HG02763 (cell line): ENCODE results near the gene ADAM12.

Source experiments
- ATAC-seq: cut with Tn5 transposase; IDR thresholded peaks from one replicate; pipeline ENCODE4 v1.9.1; 2021; ENCODE audit warnings: mild to moderate bottlenecking, moderate library complexity; ENCODE audit not compliant: unreplicated experiment

Gene ADAM12

GRCh38 chr10:126155528-126155927 lies 232.7 kb downstream of the ADAM12 start:
- ATAC-seq = no peak

- no peak for ATAC-seq
Measured at GRCh38 chr10:126153711-126154628, 234.3 kb downstream of the ADAM12 start.

DNA sequence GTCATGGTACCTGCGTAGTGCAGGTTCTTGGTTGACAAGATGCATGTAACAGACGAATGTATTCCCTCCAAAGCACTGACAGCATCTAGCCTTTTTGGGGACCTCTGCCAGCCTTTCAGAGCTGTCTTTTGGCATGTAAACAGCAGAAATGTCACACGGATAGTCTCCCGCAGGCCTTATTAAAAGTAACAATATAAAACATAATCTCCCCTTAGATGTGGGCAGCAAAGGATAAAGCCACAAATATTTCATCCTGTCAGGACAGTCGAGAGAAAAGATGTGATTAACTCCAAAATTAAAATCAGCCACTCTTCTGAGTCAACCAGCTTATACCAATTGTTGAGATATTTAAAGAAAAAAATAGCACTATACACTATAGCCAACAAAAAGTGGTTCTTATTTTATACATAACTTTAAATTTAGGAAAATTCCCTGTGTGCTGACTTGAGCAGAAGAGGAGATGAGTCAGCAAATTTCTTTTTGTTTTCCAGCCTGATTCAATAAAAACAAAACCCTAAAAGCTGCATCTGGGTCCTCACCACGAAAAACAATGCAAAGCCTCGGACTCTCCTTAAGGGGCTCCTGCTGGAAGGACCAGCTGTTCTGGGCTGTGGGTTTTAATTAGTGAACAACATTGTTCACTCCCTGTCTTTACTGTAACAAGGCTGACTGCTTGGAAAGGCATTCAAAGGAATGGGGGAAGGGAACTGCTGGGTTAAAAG lies 240.2 kb downstream of the ADAM12 start:
- no peak for ATAC-seq

GRCh38 chr10:126146771-126147170 lies 241.5 kb downstream of the ADAM12 start:
- ATAC-seq = no peak

GRCh38 chr10:126143117-126143516 lies 245.2 kb downstream of the ADAM12 start:
- no peak for ATAC-seq

GRCh38 chr10:126140746-126141273 lies 247.5 kb downstream of the ADAM12 start:
- no peak for ATAC-seq

DNA sequence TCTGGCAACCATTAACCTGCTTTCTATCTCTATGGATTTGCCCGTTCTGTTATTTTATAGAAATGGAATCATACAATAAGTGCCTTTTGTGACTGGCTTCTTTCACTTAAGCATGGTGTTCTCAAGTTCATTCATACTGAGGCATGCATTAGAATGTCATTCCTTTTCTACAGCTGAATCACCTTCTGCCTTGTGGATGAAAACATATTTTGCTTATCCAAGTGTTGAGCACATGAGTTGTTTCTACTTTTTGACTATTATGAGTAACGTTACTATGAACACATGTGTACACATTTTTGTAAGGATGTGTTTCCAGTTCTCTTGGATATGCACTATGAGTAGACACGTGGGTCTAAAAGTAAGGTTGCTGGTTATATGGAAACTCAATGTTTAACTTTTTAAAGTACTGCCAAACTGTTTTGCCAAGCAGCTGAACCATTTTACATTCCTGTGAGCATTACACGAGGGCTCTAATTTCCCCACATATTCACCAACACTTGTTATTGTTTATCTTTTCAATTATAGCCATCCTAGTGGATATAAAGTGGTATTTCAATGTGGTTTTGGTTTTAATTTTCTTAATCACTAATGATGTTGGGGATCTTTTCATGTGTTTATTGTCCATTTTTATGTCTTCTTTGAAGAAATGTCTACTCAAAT lies 250.6 kb downstream of the ADAM12 start:
- no peak for ATAC-seq

- no peak for ATAC-seq
Measured at GRCh38 chr10:126135941-126136595, 252.2 kb downstream of the ADAM12 start.

- ATAC-seq = no peak
Measured at GRCh38 chr10:126135177-126135576, 253.1 kb downstream of the ADAM12 start.

DNA sequence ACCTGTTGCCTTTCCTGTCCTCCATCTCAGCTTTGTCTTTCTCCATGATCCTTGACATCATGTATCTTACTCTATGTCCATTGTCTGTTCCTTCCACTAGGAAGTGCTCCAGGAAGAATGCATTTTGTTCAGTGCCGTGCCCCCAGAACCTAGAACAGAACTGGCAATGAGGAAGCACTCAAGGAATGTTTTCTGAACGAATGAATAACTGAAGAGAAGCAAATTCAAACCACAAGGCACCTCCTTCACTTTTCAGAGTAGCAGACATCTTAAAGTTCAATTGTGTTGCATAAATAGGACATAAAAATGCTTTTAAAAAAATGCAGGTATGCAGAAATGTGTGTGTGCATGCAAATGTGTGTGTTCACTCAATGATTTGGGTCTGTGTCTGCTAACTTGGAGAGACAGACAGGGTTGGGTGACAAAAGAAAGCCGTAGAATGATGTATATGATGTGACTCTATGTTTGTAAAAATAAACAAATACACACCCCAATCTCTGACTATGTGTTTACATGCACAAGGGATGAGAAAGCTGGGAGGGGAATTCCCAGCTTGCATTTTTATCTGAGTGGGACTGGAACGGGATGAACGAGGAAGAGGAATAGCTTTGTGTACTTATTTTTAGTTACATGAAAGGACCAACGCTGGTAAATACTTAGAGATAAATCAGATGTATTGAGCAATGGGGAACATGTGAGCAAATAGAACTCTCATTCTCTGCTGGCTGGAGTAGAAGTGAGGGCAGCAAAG lies 254.2 kb downstream of the ADAM12 start:
- ATAC-seq = no peak

- no peak for ATAC-seq
Measured at GRCh38 chr10:126133082-126133620, 255.1 kb downstream of the ADAM12 start.

DNA sequence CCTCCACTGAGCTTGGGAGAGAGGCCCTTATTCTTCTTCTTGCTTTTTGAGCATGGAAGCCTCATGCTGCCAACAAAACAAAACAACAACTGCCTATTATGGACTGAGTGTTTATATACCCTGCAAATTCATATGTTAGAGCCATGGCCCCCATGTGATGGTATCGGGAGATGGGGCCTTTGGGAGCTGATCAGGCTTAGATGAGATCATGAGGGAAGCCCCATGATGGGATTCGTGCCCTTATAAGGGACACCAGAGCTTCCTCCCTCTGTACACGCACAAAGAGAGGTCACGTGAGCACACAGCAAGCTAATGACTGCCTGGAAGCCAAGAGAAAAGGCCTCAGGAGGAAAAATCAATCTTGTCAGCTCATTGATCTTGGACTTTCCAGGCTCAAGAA lies 256.9 kb downstream of the ADAM12 start:
- no peak for ATAC-seq

DNA sequence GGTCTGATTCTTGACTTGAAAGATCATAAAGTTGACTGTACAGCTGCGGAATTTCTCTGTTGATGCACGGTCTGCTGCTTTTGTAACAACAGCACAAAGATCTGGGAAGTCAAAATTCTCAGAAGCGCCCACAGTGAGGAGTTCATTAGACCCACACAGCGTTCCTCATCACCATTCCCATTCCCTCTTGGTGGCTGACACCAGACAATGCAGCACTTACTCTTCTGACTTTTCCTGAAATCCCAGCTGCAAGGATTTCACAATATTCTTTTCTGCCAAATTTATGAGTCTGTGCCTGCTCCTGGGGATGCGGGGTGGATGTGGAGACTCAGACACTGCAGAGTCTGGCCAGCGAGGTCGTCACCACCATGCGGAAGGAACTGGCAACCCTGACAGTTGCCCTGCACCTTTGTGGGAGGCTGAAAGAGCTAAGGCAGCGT lies 258.0 kb downstream of the ADAM12 start:
- no peak for ATAC-seq

- no peak for ATAC-seq
Measured at GRCh38 chr10:126129026-126129425, 259.3 kb downstream of the ADAM12 start.

DNA sequence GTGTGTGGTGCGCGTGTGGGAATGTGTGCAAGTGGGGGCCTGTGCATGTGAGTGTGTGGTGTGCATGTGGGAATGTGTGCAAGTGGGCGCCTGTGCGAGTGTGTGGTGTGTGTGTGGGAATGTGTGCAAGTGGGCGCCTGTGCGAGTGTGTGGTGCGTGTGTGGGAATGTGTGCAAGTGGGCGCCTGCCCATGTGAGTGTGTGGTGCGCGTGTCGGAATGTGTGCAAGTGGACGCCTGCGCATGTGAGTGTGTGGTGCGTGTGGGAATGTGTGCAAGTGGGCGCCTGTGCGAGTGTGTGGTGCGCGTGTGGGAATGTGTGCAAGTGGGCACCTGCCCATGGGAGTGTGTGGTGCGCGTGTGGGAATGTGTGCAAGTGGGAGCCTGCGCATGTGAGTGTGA lies 259.7 kb downstream of the ADAM12 start:
- ATAC-seq = no peak

DNA sequence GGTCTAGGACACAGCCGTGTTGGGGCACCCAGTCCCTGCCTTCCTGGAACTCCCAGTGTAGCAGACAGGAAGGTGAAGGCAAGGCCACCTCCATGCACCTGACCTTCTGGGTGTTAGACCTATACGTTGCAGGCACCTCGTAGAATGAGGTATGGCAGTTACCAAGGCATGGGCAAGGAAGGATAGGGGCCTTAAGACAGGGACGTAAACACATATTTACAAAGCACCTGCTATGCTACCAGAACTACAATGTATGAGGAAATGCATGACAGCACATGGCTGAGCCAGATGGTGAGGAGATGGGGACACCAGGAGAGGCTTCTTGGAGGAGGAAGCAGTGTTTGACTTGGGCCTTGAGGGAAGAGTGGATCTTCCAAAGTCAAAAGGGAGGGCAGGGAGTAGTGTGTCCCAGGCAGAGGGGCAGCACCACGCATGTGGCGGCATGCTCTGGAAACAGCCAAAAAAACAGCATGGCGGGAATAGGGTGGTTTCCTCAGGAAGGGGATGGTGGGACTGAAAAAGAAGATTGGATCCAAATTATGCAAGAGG lies 260.7 kb downstream of the ADAM12 start:
- no peak for ATAC-seq

DNA sequence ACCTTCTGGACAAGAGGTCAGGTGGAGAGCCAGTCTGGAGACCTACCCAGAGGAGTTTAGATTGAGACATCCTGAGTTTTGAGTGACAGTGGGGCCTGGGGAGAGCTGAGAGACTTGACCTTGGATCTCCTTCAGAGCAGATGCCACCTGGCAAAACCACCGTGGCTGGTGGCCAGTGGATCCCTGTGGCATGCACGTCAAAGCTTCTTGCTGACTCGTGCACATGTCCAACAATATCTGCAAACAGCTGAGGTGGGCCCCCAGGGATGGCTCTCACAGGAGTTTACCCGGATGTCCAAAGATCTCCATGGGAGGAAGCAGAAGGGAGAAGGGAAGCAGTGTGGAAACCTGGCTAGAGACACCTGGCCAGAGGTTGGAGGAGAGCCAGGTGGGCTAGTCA lies 261.4 kb downstream of the ADAM12 start:
- ATAC-seq = no peak

GRCh38 chr10:126126023-126126422 lies 262.3 kb downstream of the ADAM12 start:
- no peak for ATAC-seq

DNA sequence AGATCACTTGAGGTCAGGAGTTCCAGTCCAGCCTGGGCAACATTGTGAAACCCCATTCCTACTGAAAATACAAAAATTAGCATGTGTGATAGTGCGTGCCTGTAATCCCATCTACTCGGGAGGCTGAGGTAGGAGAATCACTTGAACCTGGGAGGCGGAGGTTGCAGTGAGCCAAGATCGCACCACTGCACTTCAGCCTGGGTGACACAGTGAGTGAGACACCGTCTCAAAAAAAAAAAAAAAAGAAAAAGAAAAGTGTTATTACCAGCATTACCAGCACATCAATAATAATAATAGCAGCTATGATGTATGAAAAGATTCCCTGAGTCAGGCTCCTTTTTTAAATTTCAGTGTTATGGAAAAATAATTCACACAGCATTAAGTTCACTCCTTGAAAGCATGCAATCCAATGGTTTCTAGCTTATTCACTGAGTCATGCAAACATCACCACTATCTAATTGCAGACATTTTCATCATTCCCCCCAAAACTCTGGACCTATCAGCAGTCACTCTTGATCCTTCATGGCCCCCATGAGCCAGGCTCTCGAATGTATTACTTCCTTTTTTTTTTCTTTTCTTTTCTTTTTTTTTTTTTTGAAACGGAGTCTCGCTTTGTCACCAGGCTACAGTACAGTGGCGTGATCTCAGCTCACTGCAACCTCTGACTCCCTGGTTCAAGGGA lies 263.5 kb downstream of the ADAM12 start:
- no peak for ATAC-seq
